Activated naive CD8-positive, alpha-beta T cell treated with anti-CD3 and anti-CD28 coated beads, Interleukin-2, amount 50 U/mL, for 24 hours (primary cell): ENCODE measurements around the gene RP2.

ENCODE experiments used
- ATAC-seq: fragments of 150-1000 bp; cut with Tn5 transposase; one replicate; pipeline ENCODE4 v1.10.0; 2021
- DNase-seq: peaks from one replicate; pipeline ENCODE4 v3.0.0; 2021
- H3K27ac Mint-ChIP-seq: one replicate; pipeline ENCODE4 v1.8.0; 2021; ENCODE audit warnings: mild to moderate bottlenecking, mixed read lengths
- H3K27me3 Mint-ChIP-seq: one replicate; pipeline ENCODE4 v1.8.0; 2021; ENCODE audit warnings: mixed read lengths
- H3K36me3 Mint-ChIP-seq: one replicate; pipeline ENCODE4 v1.8.0; 2021; ENCODE audit warnings: low read depth, mixed read lengths
- H3K4me1 Mint-ChIP-seq: one replicate; pipeline ENCODE4 v1.8.0; 2021; ENCODE audit warnings: mixed read lengths
- H3K4me3 Mint-ChIP-seq: one replicate; pipeline ENCODE4 v1.8.0; 2021; ENCODE audit warnings: mild to moderate bottlenecking, moderate library complexity, mixed read lengths
- H3K9me3 Mint-ChIP-seq: one replicate; pipeline ENCODE4 v1.8.0; 2021; ENCODE audit warnings: mixed read lengths

Gene RP2

GRCh38 chrX:46873746-46874145 lies 36.9 kb downstream of the RP2 start:
- Mint-ChIP-seq H3K27me3 (no peaks in the 10 kb centered on the region), H3K36me3 (no peaks in the 10 kb centered on the region), H3K4me1 (peaks cover 4% of the 10 kb centered on the region), H3K4me3 (no peak overlapping the region), H3K27ac (no peak overlapping the region), H3K9me3 (no peaks in the 10 kb centered on the region)
- DNase-seq (no peak), ATAC-seq (no peak)

GRCh38 chrX:46876901-46877300 lies 40.1 kb downstream of the RP2 start:
- Mint-ChIP-seq H3K4me1 (peaks cover 4% of the 10 kb centered on the region), H3K27me3 (no peaks in the 10 kb centered on the region), H3K4me3 (no peak overlapping the region), H3K27ac (no peak overlapping the region), H3K36me3 (no peaks in the 10 kb centered on the region), H3K9me3 (no peaks in the 10 kb centered on the region)
- DNase-seq = no peak
- ATAC-seq = no peak

- no peak overlapping the region for H3K27ac Mint-ChIP-seq
- DNase-seq = no peak
These were observed 45.4 kb downstream of the RP2 start for GRCh38 chrX:46882266-46882665.

GRCh38 chrX:46884799-46885198 lies 48.0 kb downstream of the RP2 start:
- no peaks in the 10 kb centered on the region for H3K27me3 Mint-ChIP-seq
- no peak overlapping the region for H3K27ac Mint-ChIP-seq
- no peak overlapping the region for H3K4me3 Mint-ChIP-seq
- no peaks in the 10 kb centered on the region for H3K4me1 Mint-ChIP-seq
- no peak for ATAC-seq
- H3K9me3 Mint-ChIP-seq = no peaks in the 10 kb centered on the region
- no peaks in the 10 kb centered on the region for H3K36me3 Mint-ChIP-seq
- DNase-seq = no peak

More at GRCh38 chrX:46882266-46882665, 45.4 kb downstream of the RP2 start:
- Mint-ChIP-seq H3K36me3 (no peaks in the 10 kb centered on the region), H3K27me3 (no peaks in the 10 kb centered on the region), H3K4me3 (no peak overlapping the region), H3K4me1 (no peaks in the 10 kb centered on the region), H3K9me3 (no peaks in the 10 kb centered on the region)
- ATAC-seq = no peak

GRCh38 chrX:46898207-46898606 lies 61.4 kb downstream of the RP2 start:
- no peaks in the 10 kb centered on the region for H3K27me3 Mint-ChIP-seq
- ATAC-seq = no peak
- H3K36me3 Mint-ChIP-seq = no peaks in the 10 kb centered on the region
- no peaks in the 10 kb centered on the region for H3K9me3 Mint-ChIP-seq
- no peak overlapping the region for H3K27ac Mint-ChIP-seq
- DNase-seq = no peak
- H3K4me1 Mint-ChIP-seq = no peaks in the 10 kb centered on the region
- H3K4me3 Mint-ChIP-seq = no peak overlapping the region

- no peaks in the 10 kb centered on the region for H3K36me3 Mint-ChIP-seq
- DNase-seq (peak; percentile 52), ATAC-seq (peak; percentile 94)
- peak overlapping the region; percentile 51 for H3K4me3 Mint-ChIP-seq
- no peaks in the 10 kb centered on the region for H3K4me1 Mint-ChIP-seq
- no peak overlapping the region for H3K27ac Mint-ChIP-seq
- no peaks in the 10 kb centered on the region for H3K9me3 Mint-ChIP-seq
- H3K27me3 Mint-ChIP-seq = no peaks in the 10 kb centered on the region
These were observed 66.8 kb downstream of the RP2 start for GRCh38 chrX:46903458-46904242.

GRCh38 chrX:46904626-46905025 lies 67.8 kb downstream of the RP2 start:
- no peak for DNase-seq
- H3K27me3 Mint-ChIP-seq = no peaks in the 10 kb centered on the region
- H3K4me3 Mint-ChIP-seq = no peak overlapping the region
- no peaks in the 10 kb centered on the region for H3K36me3 Mint-ChIP-seq
- no peak for ATAC-seq
- no peaks in the 10 kb centered on the region for H3K9me3 Mint-ChIP-seq
- H3K4me1 Mint-ChIP-seq = no peaks in the 10 kb centered on the region
- no peak overlapping the region for H3K27ac Mint-ChIP-seq

- Mint-ChIP-seq H3K4me3 (no peak overlapping the region), H3K9me3 (no peaks in the 10 kb centered on the region), H3K36me3 (no peaks in the 10 kb centered on the region), H3K27me3 (peaks cover 28% of the 10 kb centered on the region), H3K27ac (no peak overlapping the region), H3K4me1 (peaks cover 7% of the 10 kb centered on the region)
- DNase-seq = no peak
- no peak for ATAC-seq
These were observed 73.6 kb downstream of the RP2 start for GRCh38 chrX:46910415-46910814.

GRCh38 chrX:46912098-46912602 lies 75.3 kb downstream of the RP2 start, which contains the start of gene JADE3:
Gene JADE3, plus strand, starts transcription at chrX:46912421. Its CDS starts 72,474 bp downstream, at chrX:46984895.
- DNase-seq (peak; percentile 35), ATAC-seq (peak; percentile 55)
- peaks cover 38% of the 10 kb centered on the region for H3K27me3 Mint-ChIP-seq
- no peaks in the 10 kb centered on the region for H3K36me3 Mint-ChIP-seq
- peaks cover 7% of the 10 kb centered on the region for H3K4me1 Mint-ChIP-seq
- H3K27ac Mint-ChIP-seq = no peak within 1 kb of the TSS
- no peaks in the 10 kb centered on the region for H3K9me3 Mint-ChIP-seq
- H3K4me3 Mint-ChIP-seq = peak within 1 kb of the TSS; percentile 69

GRCh38 chrX:46912603-46913491 lies 76.0 kb downstream of the RP2 start:
- ATAC-seq = peak; percentile 62
- Mint-ChIP-seq H3K9me3 (no peaks in the 10 kb centered on the region), H3K36me3 (no peaks in the 10 kb centered on the region), H3K27ac (no peak overlapping the region), H3K4me3 (peak overlapping the region; percentile 69), H3K27me3 (peaks cover 38% of the 10 kb centered on the region), H3K4me1 (peaks cover 7% of the 10 kb centered on the region)
- peak; percentile 35 for DNase-seq

- H3K27me3 Mint-ChIP-seq = peaks cover 38% of the 10 kb centered on the region
- DNase-seq (no peak), ATAC-seq (no peak)
- H3K27ac Mint-ChIP-seq = no peak overlapping the region
- H3K9me3 Mint-ChIP-seq = no peaks in the 10 kb centered on the region
- H3K4me1 Mint-ChIP-seq = peaks cover 7% of the 10 kb centered on the region
- H3K4me3 Mint-ChIP-seq = peak overlapping the region; percentile 69
- no peaks in the 10 kb centered on the region for H3K36me3 Mint-ChIP-seq
These were observed 76.8 kb downstream of the RP2 start for GRCh38 chrX:46913667-46914066.

GRCh38 chrX:46916273-46916672 lies 79.4 kb downstream of the RP2 start:
- Mint-ChIP-seq H3K27me3 (peaks cover 35% of the 10 kb centered on the region), H3K27ac (no peak overlapping the region), H3K4me1 (peaks cover 7% of the 10 kb centered on the region), H3K9me3 (peaks cover 4% of the 10 kb centered on the region), H3K4me3 (no peak overlapping the region), H3K36me3 (no peaks in the 10 kb centered on the region)
- DNase-seq (no peak), ATAC-seq (no peak)

- DNase-seq (no peak), ATAC-seq (no peak)
- Mint-ChIP-seq H3K27me3 (peaks cover 30% of the 10 kb centered on the region), H3K4me3 (no peak overlapping the region), H3K27ac (no peak overlapping the region), H3K9me3 (peaks cover 4% of the 10 kb centered on the region), H3K36me3 (no peaks in the 10 kb centered on the region), H3K4me1 (peaks cover 7% of the 10 kb centered on the region)
These were observed 80.8 kb downstream of the RP2 start for GRCh38 chrX:46917622-46918021.

- peaks cover 4% of the 10 kb centered on the region for H3K9me3 Mint-ChIP-seq
- no peaks in the 10 kb centered on the region for H3K36me3 Mint-ChIP-seq
- peaks cover 5% of the 10 kb centered on the region for H3K4me1 Mint-ChIP-seq
- H3K4me3 Mint-ChIP-seq = no peak overlapping the region
- H3K27me3 Mint-ChIP-seq = peaks cover 31% of the 10 kb centered on the region
- H3K27ac Mint-ChIP-seq = no peak overlapping the region
- DNase-seq = no peak
- no peak for ATAC-seq
These were observed 81.6 kb downstream of the RP2 start for GRCh38 chrX:46918434-46918833.

- DNase-seq (no peak), ATAC-seq (no peak)
- H3K27me3 Mint-ChIP-seq = peaks cover 15% of the 10 kb centered on the region
- no peak overlapping the region for H3K27ac Mint-ChIP-seq
- no peaks in the 10 kb centered on the region for H3K4me1 Mint-ChIP-seq
- no peaks in the 10 kb centered on the region for H3K36me3 Mint-ChIP-seq
- no peak overlapping the region for H3K4me3 Mint-ChIP-seq
- H3K9me3 Mint-ChIP-seq = peaks cover 4% of the 10 kb centered on the region
These were observed 83.4 kb downstream of the RP2 start for GRCh38 chrX:46920235-46920634.
